IPS-15b (cell line): Measurements from ENCODE around the gene HDGFL2.

ENCODE experiments used
- H3K27me3 ChIP-seq: one replicate; pipeline ENCODE4 v1.6.1; 2013; ENCODE audit warnings: low read length; ENCODE audit not compliant: control insufficient read depth, insufficient read depth
- H3K36me3 ChIP-seq: one replicate; pipeline ENCODE4 v1.6.1; 2013; ENCODE audit warnings: low read length; ENCODE audit not compliant: control insufficient read depth, insufficient read depth
- H3K4me1 ChIP-seq: one replicate; pipeline ENCODE4 v1.6.1; 2013; ENCODE audit warnings: mild to moderate bottlenecking, low read length; ENCODE audit not compliant: control insufficient read depth, insufficient read depth
- H3K4me3 ChIP-seq: one replicate; pipeline ENCODE4 v1.5.1; 2013; ENCODE audit warnings: low read depth, low read length
- H3K9ac ChIP-seq: one replicate; pipeline ENCODE4 v1.6.1; 2013; ENCODE audit warnings: low read depth, mild to moderate bottlenecking, low read length
- H3K9me3 ChIP-seq: one replicate; pipeline ENCODE4 v1.6.1; 2013; ENCODE audit warnings: mild to moderate bottlenecking, low read length; ENCODE audit not compliant: control insufficient read depth, insufficient read depth

HDGFL2 gene

DNA sequence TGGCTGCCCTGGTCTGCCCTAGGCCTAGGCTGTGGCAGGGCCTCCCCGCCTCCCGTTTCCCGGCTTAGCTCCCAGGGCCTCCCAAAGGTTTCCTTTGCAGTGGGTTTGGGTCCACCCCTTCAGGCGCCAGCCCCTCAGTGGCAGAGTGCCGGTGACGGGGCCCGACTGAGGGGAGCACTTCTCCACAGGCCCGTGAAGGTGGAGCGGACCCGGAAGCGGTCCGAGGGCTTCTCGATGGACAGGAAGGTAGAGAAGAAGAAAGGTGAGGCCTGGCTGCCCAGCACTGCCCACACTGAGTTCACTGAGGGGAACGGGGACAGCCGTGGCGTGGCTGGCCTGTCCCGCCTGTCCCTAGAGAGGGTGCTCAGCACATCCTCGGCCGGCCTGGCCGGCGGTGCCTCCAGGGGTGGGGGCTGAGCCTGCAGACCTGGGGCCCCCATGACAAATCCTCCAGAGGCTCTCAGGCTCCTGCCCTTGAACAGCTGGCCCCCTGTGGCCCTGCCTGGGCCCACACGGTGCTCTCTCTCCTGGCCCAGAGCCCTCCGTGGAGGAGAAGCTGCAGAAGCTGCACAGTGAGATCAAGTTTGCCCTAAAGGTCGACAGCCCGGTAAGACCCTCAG lies 25.8 kb downstream of the HDGFL2 start:
- peaks cover 70% of the 10 kb centered on the region for H3K36me3 ChIP-seq
- H3K4me3 ChIP-seq = no peak overlapping the region
- H3K4me1 ChIP-seq = no peaks in the 10 kb centered on the region

DNA sequence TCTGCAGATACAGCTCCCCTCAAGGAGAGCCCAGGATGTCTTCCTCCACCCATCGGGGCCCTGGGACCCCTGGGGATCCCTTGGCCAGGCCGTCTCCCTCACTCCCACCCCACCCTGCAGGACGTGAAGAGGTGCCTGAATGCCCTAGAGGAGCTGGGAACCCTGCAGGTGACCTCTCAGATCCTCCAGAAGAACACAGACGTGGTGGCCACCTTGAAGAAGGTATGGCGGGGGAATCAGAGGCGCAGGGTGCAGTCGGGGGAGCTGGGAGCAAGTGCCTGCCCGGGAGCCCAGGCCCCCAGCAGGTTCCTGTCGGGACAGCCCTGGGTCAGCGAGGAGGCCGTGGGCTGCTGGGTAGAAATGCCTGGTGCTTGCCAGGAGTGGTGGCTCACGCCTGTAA lies 26.6 kb downstream of the HDGFL2 start:
- Histone ChIP-seq H3K36me3 (peaks cover 72% of the 10 kb centered on the region), H3K4me3 (no peak overlapping the region), H3K9me3 (no peaks in the 10 kb centered on the region), H3K9ac (no peak overlapping the region), H3K4me1 (no peaks in the 10 kb centered on the region), H3K27me3 (no peaks in the 10 kb centered on the region)

More for the DNA sequence above, 25.8 kb downstream of the HDGFL2 start:
- Histone ChIP-seq H3K27me3 (no peaks in the 10 kb centered on the region), H3K9ac (no peak overlapping the region), H3K9me3 (no peaks in the 10 kb centered on the region)

DNA sequence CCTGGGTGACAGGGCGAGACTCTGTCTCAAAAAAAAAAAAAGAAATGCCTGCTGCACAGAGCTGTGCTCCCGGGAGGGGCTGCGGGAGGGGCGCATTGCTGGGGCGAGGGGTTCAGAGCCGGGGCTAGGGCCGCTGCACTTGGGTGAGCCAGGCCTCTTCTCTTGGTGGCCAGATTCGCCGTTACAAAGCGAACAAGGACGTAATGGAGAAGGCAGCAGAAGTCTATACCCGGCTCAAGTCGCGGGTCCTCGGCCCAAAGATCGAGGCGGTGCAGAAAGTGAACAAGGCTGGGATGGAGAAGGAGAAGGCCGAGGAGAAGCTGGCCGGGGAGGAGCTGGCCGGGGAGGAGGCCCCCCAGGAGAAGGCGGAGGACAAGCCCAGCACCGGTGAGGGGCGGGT lies 27.2 kb downstream of the HDGFL2 start:
- Histone ChIP-seq H3K36me3 (peaks cover 68% of the 10 kb centered on the region), H3K9ac (no peak overlapping the region), H3K4me3 (no peak overlapping the region)

DNA sequence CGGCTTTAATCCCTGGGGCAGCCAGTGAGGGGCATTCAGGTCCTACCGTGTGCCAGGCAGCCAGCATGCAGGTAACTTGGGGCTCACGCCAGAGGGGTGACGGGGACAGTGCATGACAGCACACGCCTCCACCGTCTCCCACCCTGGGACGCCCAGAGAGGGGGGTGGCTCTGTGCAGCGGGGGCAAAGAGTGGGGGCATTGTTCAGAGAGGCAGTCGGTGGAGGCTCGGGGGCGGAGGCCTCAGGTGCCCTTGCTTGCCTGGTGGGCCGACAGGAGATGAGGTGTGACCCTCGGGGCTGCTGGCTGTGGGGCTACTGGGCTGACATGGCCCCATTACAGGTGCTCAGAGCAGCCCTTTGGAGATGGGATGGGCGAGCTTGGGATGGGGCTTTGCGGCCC lies 27.8 kb downstream of the HDGFL2 start:
- H3K27me3 ChIP-seq = no peaks in the 10 kb centered on the region
- peaks cover 66% of the 10 kb centered on the region for H3K36me3 ChIP-seq

More for the DNA sequence above, 27.2 kb downstream of the HDGFL2 start:
- Histone ChIP-seq H3K9me3 (no peaks in the 10 kb centered on the region), H3K4me1 (no peaks in the 10 kb centered on the region), H3K27me3 (no peaks in the 10 kb centered on the region)

DNA sequence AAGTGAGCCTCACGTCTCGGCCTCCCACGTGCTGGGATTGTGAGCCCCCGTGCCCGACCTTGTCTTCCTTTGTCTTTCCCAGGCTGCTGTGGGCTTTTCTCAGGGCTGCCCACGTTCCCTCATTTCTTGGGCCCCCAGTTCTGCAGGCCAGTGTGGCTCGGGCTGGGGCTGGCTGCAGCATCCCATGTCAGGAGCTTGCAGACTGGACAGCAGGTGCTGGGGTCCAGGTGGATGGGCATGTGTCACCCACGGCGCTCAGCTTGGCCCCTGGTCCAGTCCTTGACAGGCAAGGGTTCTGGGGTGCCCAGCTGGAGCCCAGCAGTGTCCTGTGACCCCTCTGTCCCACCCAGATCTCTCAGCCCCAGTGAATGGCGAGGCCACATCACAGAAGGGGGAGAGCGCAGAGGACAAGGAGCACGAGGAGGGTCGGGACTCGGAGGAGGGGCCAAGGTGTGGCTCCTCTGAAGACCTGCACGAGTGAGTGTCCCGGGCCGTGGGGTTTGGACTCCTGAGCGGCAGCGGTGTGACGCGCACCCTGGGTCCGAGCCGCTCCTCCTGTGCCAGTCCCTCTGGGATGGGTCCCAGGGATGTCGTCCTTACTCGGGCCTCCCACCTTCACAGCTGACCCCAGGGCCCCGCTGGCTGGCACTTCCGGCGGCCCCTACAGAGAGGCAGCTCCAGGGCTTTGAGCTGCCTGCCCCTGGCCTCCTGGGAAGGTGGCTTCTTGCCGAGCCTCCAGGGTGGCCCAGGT lies 28.9 kb downstream of the HDGFL2 start:
- Histone ChIP-seq H3K9ac (no peak overlapping the region), H3K4me3 (no peak overlapping the region), H3K4me1 (no peaks in the 10 kb centered on the region), H3K36me3 (peaks cover 67% of the 10 kb centered on the region), H3K9me3 (no peaks in the 10 kb centered on the region), H3K27me3 (no peaks in the 10 kb centered on the region)

More for the DNA sequence above, 27.8 kb downstream of the HDGFL2 start:
- Histone ChIP-seq H3K9me3 (no peaks in the 10 kb centered on the region), H3K4me3 (no peak overlapping the region), H3K9ac (no peak overlapping the region), H3K4me1 (no peaks in the 10 kb centered on the region)

DNA sequence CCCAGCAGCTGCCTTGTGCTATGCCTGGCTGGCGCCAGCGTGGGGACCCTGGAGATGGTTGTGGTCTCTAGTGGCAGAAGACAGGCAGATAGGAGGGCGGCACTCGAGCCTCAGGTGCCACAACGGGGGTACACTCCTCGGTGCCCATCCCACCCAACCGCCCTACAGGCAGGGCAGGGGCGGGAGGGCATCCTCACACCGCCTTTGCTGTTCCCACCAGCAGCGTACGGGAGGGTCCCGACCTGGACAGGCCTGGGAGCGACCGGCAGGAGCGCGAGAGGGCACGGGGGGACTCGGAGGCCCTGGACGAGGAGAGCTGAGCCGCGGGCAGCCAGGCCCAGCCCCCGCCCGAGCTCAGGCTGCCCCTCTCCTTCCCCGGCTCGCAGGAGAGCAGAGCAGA lies 29.6 kb downstream of the HDGFL2 start:
- Histone ChIP-seq H3K27me3 (no peaks in the 10 kb centered on the region), H3K9ac (no peak overlapping the region), H3K4me1 (no peaks in the 10 kb centered on the region), H3K4me3 (no peak overlapping the region), H3K9me3 (no peaks in the 10 kb centered on the region), H3K36me3 (peaks cover 62% of the 10 kb centered on the region)

DNA sequence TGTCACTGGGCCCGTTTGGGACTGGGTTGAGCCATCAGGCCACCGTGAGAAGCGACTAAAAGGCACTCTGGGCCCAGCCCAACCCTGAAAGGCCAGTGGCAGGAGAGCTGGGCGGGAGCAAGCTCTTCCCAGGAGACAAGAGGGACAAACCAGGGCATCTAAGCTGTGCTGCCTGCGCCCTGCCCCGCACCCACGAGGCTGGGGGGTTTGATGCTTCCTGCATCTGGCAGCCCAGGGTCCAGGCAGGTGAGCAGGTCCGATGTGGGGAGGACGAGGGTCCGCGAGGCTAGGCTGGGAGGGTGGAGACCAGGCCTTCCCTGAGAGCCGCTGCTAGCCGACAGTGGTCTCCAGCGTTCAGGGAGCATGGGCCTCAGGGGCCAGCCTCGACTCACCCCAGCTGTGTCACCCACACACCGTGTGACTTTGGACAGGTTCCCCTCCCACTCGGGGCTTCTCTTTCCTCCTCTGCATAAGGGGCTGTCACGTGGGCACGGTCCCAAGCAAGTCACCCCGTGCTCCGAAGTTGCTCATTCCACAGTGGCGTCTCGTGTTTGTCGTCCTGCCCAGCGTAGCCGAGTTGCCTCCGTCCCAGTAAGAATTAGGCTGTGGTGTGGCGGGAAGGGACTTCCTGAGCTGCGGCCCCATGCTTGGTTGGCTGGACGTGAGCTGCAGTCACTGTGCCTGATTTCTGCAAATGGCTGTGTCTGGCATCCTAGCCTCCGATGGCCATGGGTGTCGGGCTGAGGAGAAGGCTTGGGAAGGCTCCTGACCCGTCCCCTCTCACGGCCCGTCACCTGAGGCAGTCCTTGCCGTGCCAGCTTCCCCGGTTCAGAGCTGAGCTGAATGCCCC lies 30.4 kb downstream of the HDGFL2 start:
- no peak overlapping the region for H3K4me3 ChIP-seq
- H3K4me1 ChIP-seq = no peaks in the 10 kb centered on the region
- H3K9ac ChIP-seq = no peak overlapping the region
- no peaks in the 10 kb centered on the region for H3K9me3 ChIP-seq
- H3K27me3 ChIP-seq = no peaks in the 10 kb centered on the region
- peaks cover 59% of the 10 kb centered on the region for H3K36me3 ChIP-seq

DNA sequence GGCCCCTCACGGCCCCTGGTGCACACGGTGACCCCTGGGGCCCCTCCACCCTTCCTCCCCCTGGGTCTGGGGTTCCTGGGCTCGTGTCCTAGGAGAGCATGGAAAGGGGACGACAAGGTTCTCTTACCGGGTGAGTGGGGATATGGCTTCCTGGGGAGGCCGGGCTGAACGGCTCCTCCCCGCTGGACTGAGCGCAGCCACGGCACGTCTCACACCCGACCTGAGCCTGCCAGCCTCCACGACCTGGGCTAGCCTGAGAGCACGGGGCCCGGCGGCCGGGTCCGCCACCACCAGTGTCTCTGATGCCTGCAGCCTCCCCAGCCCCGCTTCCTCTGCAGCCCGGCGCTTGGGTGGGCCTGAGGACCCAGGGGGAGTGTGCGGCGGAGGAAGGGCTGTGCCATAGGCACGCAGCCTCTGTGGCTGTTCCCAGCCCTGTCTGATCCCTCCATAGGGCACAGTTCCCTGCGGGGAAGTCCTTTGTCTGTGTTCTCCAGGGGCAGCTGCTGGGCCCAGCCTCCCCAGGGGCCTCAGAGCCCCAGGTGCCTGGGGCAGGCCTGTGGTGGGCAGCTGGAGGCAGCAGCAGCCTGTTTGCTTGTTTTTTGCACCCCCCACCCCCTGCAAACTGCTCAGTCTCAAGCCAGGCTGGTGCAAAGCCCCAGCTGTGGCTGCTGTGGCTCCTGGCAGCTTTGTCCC lies 31.2 kb downstream of the HDGFL2 start:
- Histone ChIP-seq H3K9me3 (no peaks in the 10 kb centered on the region), H3K4me3 (no peak overlapping the region)

DNA sequence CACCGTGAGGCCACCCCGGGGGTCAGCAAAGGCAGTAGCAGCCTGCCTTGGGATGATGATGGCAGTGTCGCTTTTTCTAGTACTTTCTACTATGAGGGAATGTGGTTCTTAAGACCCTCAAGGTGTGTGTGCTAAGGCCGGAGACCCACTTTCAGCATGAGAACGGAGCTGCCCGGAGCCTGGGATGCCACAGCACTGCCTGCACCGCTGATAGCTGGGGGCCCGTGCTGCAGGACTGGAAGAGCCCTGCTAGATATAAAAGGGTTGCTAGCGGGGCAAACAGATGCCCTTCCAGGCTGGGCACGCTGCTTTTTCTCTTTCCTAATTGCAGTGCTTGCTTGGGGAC lies 31.7 kb downstream of the HDGFL2 start:
- Histone ChIP-seq H3K4me3 (no peak overlapping the region), H3K36me3 (peaks cover 46% of the 10 kb centered on the region), H3K27me3 (no peaks in the 10 kb centered on the region), H3K4me1 (no peaks in the 10 kb centered on the region), H3K9ac (no peak overlapping the region), H3K9me3 (no peaks in the 10 kb centered on the region)

More for the DNA sequence above, 31.2 kb downstream of the HDGFL2 start:
- Histone ChIP-seq H3K4me1 (no peaks in the 10 kb centered on the region), H3K9ac (no peak overlapping the region), H3K27me3 (no peaks in the 10 kb centered on the region), H3K36me3 (peaks cover 51% of the 10 kb centered on the region)

DNA sequence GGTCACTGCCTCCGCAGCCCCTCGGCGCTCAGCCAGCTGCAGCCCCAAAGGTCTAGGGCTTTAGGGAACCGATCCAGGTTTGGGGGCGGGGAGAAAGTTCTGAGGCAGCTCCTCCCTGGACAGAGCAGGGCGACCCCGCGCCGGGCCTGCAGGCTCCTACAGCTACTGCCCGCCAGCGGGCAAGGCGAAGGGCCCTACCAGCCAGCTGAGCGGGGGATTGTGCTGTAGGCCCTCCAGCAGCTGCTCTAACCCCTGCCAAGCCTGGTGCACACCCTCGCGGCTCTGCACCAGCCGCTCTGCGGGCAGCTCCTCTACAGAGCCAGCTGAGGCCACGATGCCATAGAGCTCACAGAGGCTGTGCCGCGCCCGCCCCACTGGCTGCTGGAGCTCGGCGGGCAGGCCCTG lies 32.2 kb downstream of the HDGFL2 start:
- H3K9ac ChIP-seq = no peak overlapping the region
- H3K9me3 ChIP-seq = no peaks in the 10 kb centered on the region
- peaks cover 46% of the 10 kb centered on the region for H3K36me3 ChIP-seq
- H3K27me3 ChIP-seq = no peaks in the 10 kb centered on the region
- no peaks in the 10 kb centered on the region for H3K4me1 ChIP-seq
- H3K4me3 ChIP-seq = no peak overlapping the region

DNA sequence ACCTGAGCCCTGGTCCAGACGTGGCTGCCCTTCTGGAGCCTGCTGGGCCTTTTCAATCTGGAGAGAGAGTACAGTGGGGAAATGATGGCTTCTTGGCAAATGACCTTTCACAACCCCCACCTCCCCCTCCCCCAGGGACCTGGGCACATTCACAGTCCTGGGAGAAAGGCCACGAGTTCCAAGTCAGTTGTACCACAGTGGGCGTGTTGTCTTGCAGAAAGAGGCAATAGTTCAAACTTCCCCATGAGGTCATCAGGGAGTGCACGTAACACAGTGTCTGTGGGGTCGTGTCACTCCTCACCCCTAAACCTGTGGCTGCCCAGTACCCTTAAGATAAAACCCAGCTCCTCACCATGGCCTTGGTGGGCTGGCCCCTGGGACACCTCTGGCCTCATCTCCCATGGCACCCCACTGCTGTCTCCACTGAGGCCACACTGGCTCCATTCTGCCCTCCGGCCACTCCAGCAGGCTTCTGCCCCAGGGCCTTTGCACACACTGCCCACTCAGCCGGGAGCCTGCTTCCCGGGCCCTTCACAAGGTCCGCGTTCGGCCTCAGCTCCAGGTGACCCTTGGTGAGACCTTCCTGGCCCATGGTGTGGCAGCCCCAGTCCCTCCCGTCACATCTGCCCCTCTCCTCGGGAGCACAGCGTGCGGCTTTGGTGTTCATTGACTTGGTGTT lies 32.9 kb downstream of the HDGFL2 start:
- peaks cover 44% of the 10 kb centered on the region for H3K36me3 ChIP-seq
- H3K27me3 ChIP-seq = no peaks in the 10 kb centered on the region
- H3K9me3 ChIP-seq = no peaks in the 10 kb centered on the region
- no peaks in the 10 kb centered on the region for H3K4me1 ChIP-seq
- H3K4me3 ChIP-seq = no peak overlapping the region
- H3K9ac ChIP-seq = no peak overlapping the region
